Measurements from ENCODE around the gene NPPA. TPM values are rescaled to one million over a fixed set of nuclear protein-coding genes. Genes with fewer than 3 reads are reported as not detected.

Gene NPPA
- total and polyA plus RNA-seq, 10 of the 15 experiments (the other 5 are each of a cell fraction or from before 2014, with no cell fraction given) = 0.31 to 0.39 TPM; not detected in 8

GRCh38 chr1:11858613-11858967 is 11.0 kb upstream of the NPPA start, which contains the start of gene NPPB:
NPPB (minus strand) TSS chr1:11858945; CDS start chr1:11858833, 112 bp downstream.
- no peaks in the 10 kb centered on the region for H3K4me1 ChIP-seq (ENCODE audit: control insufficient read depth, insufficient read depth, low read length)
- H3K9me3 ChIP-seq (replicated peaks; ENCODE audit: control insufficient read depth, insufficient read depth, low read length) = no peaks in the 10 kb centered on the region
- CTCF ChIA-PET = no interaction called here
- intact Hi-C loops (cut with micrococcal nuclease; ENCODE audit: unreplicated experiment) (no loop called here), in situ Hi-C loops (cut with MboI) (no loop called here)
- no peak within 1 kb of the TSS for H3K9ac ChIP-seq (ENCODE audit: control insufficient read depth, insufficient read depth, low read length)
- no peak for DNase-seq (ENCODE audit: low read depth, low spot score)
- no peaks in the 10 kb centered on the region for H4K20me1 ChIP-seq (ENCODE audit: control insufficient read depth, insufficient read depth)
- SMC1A ChIA-PET (ENCODE audit: uncharacterized antibody, unreplicated experiment) = no interaction called here
- no peak for FAIRE-seq
- POLR2A ChIA-PET = no interaction called here
- TF ChIP-seq MYB (IDR thresholded peaks at IDR 0.05; ENCODE audit: borderline replicate concordance, low read depth, low read length) (no peak), NR2F1 (conservative IDR thresholded peaks at IDR 0.05) (no peak), ATF3 (IDR thresholded peaks at IDR 0.05; ENCODE audit: borderline replicate concordance, extremely low read depth, low read depth, low read length) (no peak), RELB (IDR thresholded peaks at IDR 0.05; ENCODE audit: low read depth) (no peak)
- no peak within 1 kb of the TSS for H3K4me3 ChIP-seq
- BruUV-seq (replicated peaks) = no TSS peak
- WGBS (ENCODE audit: insufficient coverage, insufficient replicate concordance, low lambda C conversion rate, missing lambda C conversion rate) = 55% methylated on average over 16 of the region's 16 CpGs
- H3K79me2 ChIP-seq (ENCODE audit: control insufficient read depth, insufficient read depth, low read length) = no peaks in the 10 kb centered on the region
- RAD21 ChIA-PET (ENCODE audit: unreplicated experiment) = no interaction called here
- H2AFZ ChIP-seq (ENCODE audit: control insufficient read depth, low read depth, low read length) = no peak within 1 kb of the TSS
- no peak for ATAC-seq
- no peaks in the 10 kb centered on the region for H3K36me3 ChIP-seq (ENCODE audit: control insufficient read depth in 2 of 2, insufficient read depth in 2 of 2, low read length in 1 of 2)
- H3K27ac ChIP-seq (ENCODE audit: control insufficient read depth, insufficient read depth) = no peak within 1 kb of the TSS
- no peak within 1 kb of the TSS for H3K4me2 ChIP-seq (ENCODE audit: control insufficient read depth, insufficient read depth)
- peaks cover 5 to 12% of the 10 kb centered on the region in 2 experiments; a peak in 3 of 4 replicates for H3K27me3 ChIP-seq (replicated peaks in 1 of 2; ENCODE audit: control insufficient read depth in 2 of 2, insufficient read depth in 2 of 2, low read length in 1 of 2)

GRCh38 chr1:11858158-11858557 is 10.6 kb upstream of the NPPA start:
- TF ChIP-seq CEBPB (IDR thresholded peaks at IDR 0.05; ENCODE audit: borderline replicate concordance in 1 of 2, low read depth in 2 of 2, low read length in 2 of 2) = no peak
- no peak for TF ChIP-seq STAT1 (conservative IDR thresholded peaks at IDR 0.05)
- TF ChIP-seq ATF7 (IDR thresholded peaks at IDR 0.05; ENCODE audit: low read depth) = no peak
- TF ChIP-seq MTA3 (IDR thresholded peaks at IDR 0.05; ENCODE audit: borderline replicate concordance, low read length) = no peak
- TF ChIP-seq POLR2AphosphoS5 (IDR thresholded peaks at IDR 0.05; ENCODE audit: low read length) = no peak
- no peak for TF ChIP-seq CBX3 (IDR thresholded peaks at IDR 0.05; ENCODE audit: borderline replicate concordance, low read depth)
- TF ChIP-seq NFYB (IDR thresholded peaks at IDR 0.05; ENCODE audit: insufficient read depth, low read depth, low read length) = no peak
- TF ChIP-seq ZNF622 (IDR thresholded peaks at IDR 0.05) = no peak
- no peak for TF ChIP-seq IKZF2 (IDR thresholded peaks at IDR 0.05)
- WGBS (ENCODE audit: insufficient coverage, insufficient replicate concordance, low lambda C conversion rate, missing lambda C conversion rate) = 39% methylated on average over 14 of the region's 14 CpGs

More at GRCh38 chr1:11858158-11858557, 10.6 kb upstream of the NPPA start:
- Histone ChIP-seq H3K4me1 (ENCODE audit: control insufficient read depth, insufficient read depth, low read length) (no peaks in the 10 kb centered on the region), H3K4me3 (no peak overlapping the region), H4K20me1 (ENCODE audit: control insufficient read depth, insufficient read depth) (no peaks in the 10 kb centered on the region), H3K4me2 (ENCODE audit: control insufficient read depth, insufficient read depth) (no peak overlapping the region), H3K9me3 (replicated peaks; ENCODE audit: control insufficient read depth, insufficient read depth, low read length) (no peaks in the 10 kb centered on the region), H2AFZ (ENCODE audit: control insufficient read depth, low read depth, low read length) (no peak overlapping the region), H3K27ac (ENCODE audit: control insufficient read depth, insufficient read depth) (no peak overlapping the region), H3K9ac (ENCODE audit: control insufficient read depth, insufficient read depth, low read length) (no peak overlapping the region), H3K79me2 (ENCODE audit: control insufficient read depth, insufficient read depth, low read length) (no peaks in the 10 kb centered on the region), H3K36me3 (ENCODE audit: control insufficient read depth in 2 of 2, insufficient read depth in 2 of 2, low read length in 1 of 2) (no peaks in the 10 kb centered on the region), H3K27me3 (replicated peaks in 1 of 2; ENCODE audit: control insufficient read depth in 2 of 2, insufficient read depth in 2 of 2, low read length in 1 of 2) (peaks cover 5 to 12% of the 10 kb centered on the region in 2 experiments; a peak in 3 of 4 replicates)
- in situ Hi-C loops (cut with MboI) = no loop called here
- no peak for DNase-seq (ENCODE audit: low read depth, low spot score)
- BruUV-seq (replicated peaks) = no TSS peak
- CTCF ChIA-PET = no interaction called here
- intact Hi-C loops (cut with micrococcal nuclease; ENCODE audit: unreplicated experiment) = no loop called here
- SMC1A ChIA-PET (ENCODE audit: uncharacterized antibody, unreplicated experiment) = no interaction called here
- POLR2A ChIA-PET = no interaction called here
- no peak for ATAC-seq
- FAIRE-seq = no peak
- RAD21 ChIA-PET (ENCODE audit: unreplicated experiment) = interaction anchor here (0.5 kb wide), 1 partner anchor 55 kb away, joined by 3 read pairs; no protein-coding TSS in a partner anchor

All from GM12878 (cell line).